Measurements from ENCODE around the gene ARHGAP21. TPM values are rescaled to one million over a fixed set of nuclear protein-coding genes. Genes with fewer than 3 reads are reported as not detected.

ARHGAP21 gene
- total and polyA plus RNA-seq, 9 of the 15 experiments (the other 6 are each of a cell fraction or from before 2014, with no cell fraction given), result 13.6 to 145 (median 60.8) TPM

DNA sequence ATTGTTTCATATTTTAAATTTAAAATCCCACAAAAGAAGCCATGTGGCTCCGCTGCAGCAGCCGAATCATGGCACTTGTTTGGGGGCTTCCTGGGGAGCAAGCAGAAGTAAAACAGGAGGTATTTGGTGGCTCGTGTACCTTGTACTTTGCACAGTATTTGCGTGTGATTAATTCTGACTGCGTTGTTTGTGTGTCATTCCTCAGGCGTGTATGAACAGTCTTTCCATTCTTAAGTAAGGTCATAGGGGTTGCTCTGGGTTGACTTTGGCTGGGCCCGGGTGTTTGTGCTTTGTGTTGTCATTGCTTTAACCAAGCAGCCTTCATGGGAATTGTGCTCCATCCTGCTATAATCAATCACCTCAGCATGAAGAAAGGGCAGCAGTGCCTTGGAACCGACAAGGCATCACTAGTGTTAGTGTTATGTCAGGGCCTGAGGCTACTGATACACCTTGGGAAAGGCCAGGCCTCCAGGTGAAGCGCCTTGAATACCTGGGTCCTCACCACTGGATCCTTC is 182.4 kb downstream of the ARHGAP21 start:
- BruUV-seq (replicated peaks), result no TSS peak
- ATAC-seq, result no peak
- in situ Hi-C loops (cut with MboI), result no loop called here
- no peak for TF ChIP-seq CSDE1 (IDR thresholded peaks at IDR 0.05)
- Histone ChIP-seq H3K4me1 (replicated peaks in 1 of 2; ENCODE audit: control insufficient read depth in 2 of 2, insufficient read depth in 2 of 2, low read length in 2 of 2) (no peaks in the 10 kb centered on the region), H3K9me3 (replicated peaks; ENCODE audit: control insufficient read depth, insufficient read depth, low read depth, low read length) (no peaks in the 10 kb centered on the region), H4K20me1 (replicated peaks; ENCODE audit: control insufficient read depth, insufficient read depth, low read length) (no peaks in the 10 kb centered on the region), H3K9ac (ENCODE audit: insufficient read depth in 1 of 2, low read depth in 2 of 2, low read length in 2 of 2) (no peak overlapping the region), H3K9me1 (ENCODE audit: control insufficient read depth, insufficient read depth, low read length) (no peaks in the 10 kb centered on the region), H3K79me2 (ENCODE audit: control insufficient read depth, insufficient read depth, low read length) (no peaks in the 10 kb centered on the region), H3K36me3 (ENCODE audit: control insufficient read depth, insufficient read depth, low read length) (no peaks in the 10 kb centered on the region), H3K4me3 (no peak overlapping the region), H3K4me2 (ENCODE audit: insufficient read depth, low read length) (no peak overlapping the region), H3K27ac (ENCODE audit: extremely low read depth, low read depth, low read length) (no peak overlapping the region), H2AFZ (ENCODE audit: low read depth, low read length) (no peak overlapping the region), H3K27me3 (ENCODE audit: control insufficient read depth in 2 of 2, insufficient read depth in 2 of 2, low read length in 2 of 2) (peaks cover 45 to 61% of the 10 kb centered on the region in 2 experiments)
- no peak for FAIRE-seq
- 9% methylated on average over 9 of the region's 9 CpGs for WGBS (ENCODE audit: insufficient coverage, low coverage, missing lambda C conversion rate)
- POLR2A ChIA-PET, result no interaction called here
- intact Hi-C loops (cut with micrococcal nuclease), result no loop called here
- CTCF ChIA-PET (ENCODE audit: low intra/inter-chr PET ratio), result no interaction called here
- DNase-seq (ENCODE audit: extremely low read depth in 1 of 4, low spot score in 3 of 4), result no peak

- no peaks in the 10 kb centered on the region for H3K79me2 ChIP-seq (ENCODE audit: control insufficient read depth, insufficient read depth, low read length)
- no peaks in the 10 kb centered on the region for H3K9me3 ChIP-seq (replicated peaks; ENCODE audit: control insufficient read depth, insufficient read depth, low read depth, low read length)
- no peak overlapping the region for H3K4me2 ChIP-seq (ENCODE audit: insufficient read depth, low read length)
- ChIA-PET CTCF (ENCODE audit: low intra/inter-chr PET ratio) (no interaction called here), POLR2A (interaction anchor here (1.0 kb wide), 1 partner anchor 13 kb away, joined by 3 read pairs; no protein-coding TSS in a partner anchor)
- in situ Hi-C loops (cut with MboI), result no loop called here
- no TSS peak for BruUV-seq (replicated peaks)
- H2AFZ ChIP-seq (ENCODE audit: low read depth, low read length), result no peak overlapping the region
- no peaks in the 10 kb centered on the region for H4K20me1 ChIP-seq (replicated peaks; ENCODE audit: control insufficient read depth, insufficient read depth, low read length)
- 0% methylated on average over 11 of the region's 11 CpGs for WGBS (ENCODE audit: insufficient coverage, low coverage, missing lambda C conversion rate)
- intact Hi-C loops (cut with micrococcal nuclease), result no loop called here
- FAIRE-seq (no peak), ATAC-seq (no peak), DNase-seq (ENCODE audit: extremely low read depth in 1 of 4, low spot score in 3 of 4) (no peak)
- no peak overlapping the region for H3K4me3 ChIP-seq
- H3K9me1 ChIP-seq (ENCODE audit: control insufficient read depth, insufficient read depth, low read length), result no peaks in the 10 kb centered on the region
- no peaks in the 10 kb centered on the region for H3K4me1 ChIP-seq (replicated peaks in 1 of 2; ENCODE audit: control insufficient read depth in 2 of 2, insufficient read depth in 2 of 2, low read length in 2 of 2)
- H3K27ac ChIP-seq (ENCODE audit: extremely low read depth, low read depth, low read length), result no peak overlapping the region
- no peak for TF ChIP-seq USF1 (CRISPR knock-in tag; IDR thresholded peaks at IDR 0.05)
- TF ChIP-seq PCBP1 (IDR thresholded peaks at IDR 0.05; ENCODE audit: low read depth, low read length, poor library complexity, severe bottlenecking), result no peak
- no peak for TF ChIP-seq ZNF384 (IDR thresholded peaks at IDR 0.05; ENCODE audit: low read depth, low read length)
- no peak for TF ChIP-seq ZNF780A (CRISPR knock-in tag; IDR thresholded peaks at IDR 0.05)
- no peak for TF ChIP-seq SP1 (CRISPR knock-in tag; IDR thresholded peaks at IDR 0.05)
- TF ChIP-seq SMARCC2 (IDR thresholded peaks at IDR 0.05; ENCODE audit: low read depth), result no peak
- no peak for TF ChIP-seq SMARCA5 (IDR thresholded peaks at IDR 0.05)
- TF ChIP-seq SP2 (IDR thresholded peaks at IDR 0.05; ENCODE audit: extremely low read depth, low read depth, low read length, poor library complexity, severe bottlenecking), result no peak
- TF ChIP-seq TCF7L2 (IDR thresholded peaks at IDR 0.05; ENCODE audit: low read depth, low read length), result no peak
- TF ChIP-seq, protein P1, sequence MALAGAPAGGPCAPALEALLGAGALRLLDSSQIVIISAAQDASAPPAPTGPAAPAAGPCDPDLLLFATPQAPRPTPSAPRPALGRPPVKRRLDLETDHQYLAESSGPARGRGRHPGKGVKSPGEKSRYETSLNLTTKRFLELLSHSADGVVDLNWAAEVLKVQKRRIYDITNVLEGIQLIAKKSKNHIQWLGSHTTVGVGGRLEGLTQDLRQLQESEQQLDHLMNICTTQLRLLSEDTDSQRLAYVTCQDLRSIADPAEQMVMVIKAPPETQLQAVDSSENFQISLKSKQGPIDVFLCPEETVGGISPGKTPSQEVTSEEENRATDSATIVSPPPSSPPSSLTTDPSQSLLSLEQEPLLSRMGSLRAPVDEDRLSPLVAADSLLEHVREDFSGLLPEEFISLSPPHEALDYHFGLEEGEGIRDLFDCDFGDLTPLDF (CRISPR knock-in tag; IDR thresholded peaks at IDR 0.05), result no peak
- no peak for TF ChIP-seq POLR2A (conservative IDR thresholded peaks at IDR 0.05)
- TF ChIP-seq ZNF347 (CRISPR knock-in tag; IDR thresholded peaks at IDR 0.05; ENCODE audit: low read depth), result no peak
- no peak for TF ChIP-seq NCOA2 (IDR thresholded peaks at IDR 0.05; ENCODE audit: partially characterized antibody in 2 of 2)
- no peak for TF ChIP-seq MXI1 (IDR thresholded peaks at IDR 0.05; ENCODE audit: low read depth, low read length)
- no peak for TF ChIP-seq SMAD4 (CRISPR knock-in tag; conservative IDR thresholded peaks at IDR 0.05)
- H3K9ac ChIP-seq (ENCODE audit: insufficient read depth in 1 of 2, low read depth in 2 of 2, low read length in 2 of 2), result no peak overlapping the region
- H3K36me3 ChIP-seq (ENCODE audit: control insufficient read depth, insufficient read depth, low read length), result no peaks in the 10 kb centered on the region
- H3K27me3 ChIP-seq (ENCODE audit: control insufficient read depth in 2 of 2, insufficient read depth in 2 of 2, low read length in 2 of 2), result peaks cover 17 to 37% of the 10 kb centered on the region in 2 experiments
Measured at GRCh38 chr10:24536636-24537035, 187.1 kb downstream of the ARHGAP21 start.
